Measurements from ENCODE around the gene SHISA4. TPM values are rescaled to one million over a fixed set of nuclear protein-coding genes. Genes with fewer than 3 reads are reported as not detected.
A peak's percentile ranks its signal among the peaks of the same experiment; 100 is the strongest.
"Not testable (repeated sequence)": the region's sequence is repeated elsewhere in the genome, so short reads cannot be mapped to it uniquely, and the experiment has no call there.

SHISA4 gene, protein sequence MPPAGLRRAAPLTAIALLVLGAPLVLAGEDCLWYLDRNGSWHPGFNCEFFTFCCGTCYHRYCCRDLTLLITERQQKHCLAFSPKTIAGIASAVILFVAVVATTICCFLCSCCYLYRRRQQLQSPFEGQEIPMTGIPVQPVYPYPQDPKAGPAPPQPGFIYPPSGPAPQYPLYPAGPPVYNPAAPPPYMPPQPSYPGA
- 0.31 and 4.2 TPM in 2 replicates for total RNA-seq (2014; rRNA removed; shearing (Covaris generic))

DNA sequence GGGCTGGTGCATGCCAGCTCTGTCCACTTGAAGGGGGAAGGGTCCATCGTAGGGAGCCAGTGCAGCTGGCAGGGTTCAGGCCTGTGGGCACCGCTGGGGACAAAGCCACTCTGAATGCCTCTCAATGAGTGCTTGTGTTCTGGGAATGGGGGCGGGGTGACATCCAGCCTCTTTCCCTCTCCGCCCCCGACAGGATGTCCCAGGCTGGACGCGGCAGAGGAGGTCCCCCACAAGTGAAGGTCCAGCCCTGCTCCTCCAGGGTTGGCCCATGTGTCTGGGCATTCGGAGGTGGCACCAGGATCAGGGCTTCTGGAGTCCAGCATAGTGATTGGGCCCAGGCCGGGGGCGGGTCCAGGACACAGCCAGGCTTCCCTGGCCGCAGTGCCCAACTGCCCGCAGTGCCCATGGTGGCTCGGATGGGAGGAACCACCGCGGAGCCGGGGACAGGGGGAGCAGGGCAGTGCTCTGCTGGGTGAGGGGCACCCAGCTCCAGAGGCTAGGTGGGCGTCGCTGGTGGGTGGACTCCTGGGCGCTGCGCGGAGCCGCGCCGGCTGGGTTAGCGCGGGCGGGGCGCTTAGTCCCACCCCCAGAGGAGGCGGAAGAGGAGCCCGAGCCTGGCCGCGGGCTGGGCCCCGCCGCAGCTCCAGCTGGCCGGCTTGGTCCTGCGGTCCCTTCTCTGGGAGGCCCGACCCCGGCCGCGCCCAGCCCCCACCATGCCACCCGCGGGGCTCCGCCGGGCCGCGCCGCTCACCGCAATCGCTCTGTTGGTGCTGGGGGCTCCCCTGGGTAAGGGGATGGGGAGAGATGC is at the start of gene SHISA4:
Gene SHISA4 (plus strand): TSS at position 617 of the 808 bp plus-strand sequence. CDS start 97 bp downstream, at position 714.
- in situ Hi-C loops (cut with HindIII; ENCODE audit: low sequenced_read_pairs) = no loop called here
- DNase-seq (ENCODE audit: low spot score) = peak; percentile 93

DNA sequence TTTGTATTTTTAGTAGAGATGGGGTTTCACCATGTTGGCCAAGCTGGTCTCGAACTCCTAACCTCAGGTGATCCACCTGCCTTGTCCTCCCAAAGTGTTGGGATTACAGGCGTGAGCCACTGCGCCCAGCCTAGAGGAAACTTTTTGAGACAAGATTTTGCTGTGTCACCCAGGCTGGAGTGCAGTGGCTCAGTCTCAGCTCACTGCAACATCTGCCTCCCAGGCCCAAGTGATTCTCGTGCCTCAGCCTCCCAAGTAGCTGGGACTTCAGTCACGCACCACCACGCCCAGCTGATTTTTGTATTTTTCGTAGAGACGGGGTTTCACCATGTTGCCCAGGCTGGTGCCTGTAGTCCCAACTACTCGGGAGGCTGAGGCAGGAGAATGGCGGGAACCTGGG is 49.6 kb upstream of the SHISA4 start:
- DNase-seq (ENCODE audit: low spot score); in situ Hi-C loops (cut with HindIII; ENCODE audit: low sequenced_read_pairs): not testable (repeated sequence)

DNA sequence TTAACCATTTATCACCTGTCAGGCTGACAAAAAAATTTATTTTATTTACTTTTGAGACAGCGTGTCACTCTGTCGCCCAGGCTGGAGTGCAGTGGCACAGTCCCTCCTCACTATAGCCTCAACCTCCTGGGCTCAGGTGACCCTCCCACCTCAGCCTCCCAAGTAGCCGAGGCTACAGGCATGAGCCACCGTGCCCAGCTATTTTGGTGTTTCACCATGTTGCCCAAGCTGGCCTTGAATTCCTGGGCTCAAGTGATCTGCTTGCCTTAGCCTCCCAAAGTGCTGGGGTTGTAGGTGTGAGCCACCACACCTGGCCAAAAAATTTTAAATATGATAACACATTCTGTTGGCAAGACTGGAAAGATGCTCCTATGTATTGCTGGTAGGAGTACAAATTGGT is 48.6 kb upstream of the SHISA4 start:
- in situ Hi-C loops (cut with HindIII; ENCODE audit: low sequenced_read_pairs) = no loop called here
- no peak for DNase-seq (ENCODE audit: low spot score)

DNA sequence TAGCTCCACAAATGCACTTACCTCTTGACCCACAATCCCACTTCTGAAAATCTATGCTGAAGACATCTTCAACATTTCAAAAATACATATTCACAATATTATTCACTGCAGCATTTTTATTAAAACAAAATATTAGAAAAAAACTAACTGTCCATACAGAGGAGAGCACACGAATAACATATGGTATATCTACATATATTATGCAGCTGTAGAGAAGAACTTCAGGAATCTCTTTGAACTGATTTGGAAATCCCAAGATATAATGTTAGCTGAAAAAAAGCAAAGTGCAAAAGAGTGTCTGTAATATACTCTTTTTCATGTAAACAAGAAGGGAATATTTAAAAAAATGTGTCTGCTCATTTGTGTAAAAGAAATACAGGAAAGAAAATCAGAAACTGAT is 48.2 kb upstream of the SHISA4 start:
- no peak for DNase-seq (ENCODE audit: low spot score)
- in situ Hi-C loops (cut with HindIII; ENCODE audit: low sequenced_read_pairs) = no loop called here

DNA sequence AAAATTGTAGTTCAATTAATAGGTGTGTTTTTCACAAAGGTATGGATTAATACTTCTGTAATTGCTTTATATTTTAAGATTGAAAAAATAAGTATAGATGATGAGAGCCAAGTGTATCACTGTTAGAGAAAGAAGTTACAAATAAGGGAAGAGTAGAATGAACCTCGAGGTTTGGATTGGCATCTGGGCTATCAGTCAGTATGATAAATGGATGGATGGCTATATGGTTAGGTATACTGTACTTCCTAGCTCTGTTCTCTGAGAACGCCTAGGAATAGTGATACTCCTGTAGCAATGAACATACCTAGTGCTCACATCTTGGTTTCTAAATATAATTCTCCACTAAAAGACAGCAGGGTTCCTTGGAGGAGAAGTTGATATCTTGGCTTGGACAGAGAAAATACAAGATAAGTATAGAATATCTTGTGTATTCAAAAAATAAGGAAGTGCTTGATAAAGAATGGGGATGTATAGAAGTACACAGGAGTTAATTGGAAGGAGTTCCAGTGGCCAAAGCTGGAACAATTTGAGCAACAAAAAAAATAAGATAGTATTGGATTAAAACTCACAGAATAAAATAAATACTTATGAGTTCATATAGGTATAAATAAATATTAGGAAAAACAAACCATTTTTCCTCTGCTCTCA is 47.3 kb upstream of the SHISA4 start:
- in situ Hi-C loops (cut with HindIII; ENCODE audit: low sequenced_read_pairs) = no loop called here
- DNase-seq (ENCODE audit: low spot score) = no peak

DNA sequence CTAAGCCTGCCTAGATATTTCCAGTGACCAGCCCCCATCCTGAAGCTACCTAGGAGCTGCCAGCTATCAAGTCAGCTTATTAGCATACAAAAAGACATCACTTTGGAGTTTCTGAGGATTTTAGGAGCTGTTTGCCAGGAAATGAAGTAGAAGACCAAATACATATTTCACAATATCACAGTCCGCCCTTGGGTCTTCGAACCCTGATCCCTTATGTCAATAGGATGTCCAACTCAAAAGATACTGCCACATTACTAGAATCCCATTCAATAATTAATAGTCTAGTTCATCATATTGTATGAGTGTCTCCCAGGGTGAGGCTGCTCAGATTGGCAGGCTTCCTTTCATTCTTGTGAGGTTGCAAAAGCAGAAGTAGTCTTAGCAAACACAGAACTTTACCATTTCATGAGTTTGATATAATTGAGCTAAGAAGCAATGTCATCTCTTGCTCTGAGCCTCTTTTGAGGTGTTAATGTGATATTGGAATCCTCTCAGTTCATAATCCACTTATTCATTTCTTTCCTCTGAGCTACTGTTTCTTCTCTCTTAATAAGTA is 46.1 kb upstream of the SHISA4 start:
- in situ Hi-C loops (cut with HindIII; ENCODE audit: low sequenced_read_pairs) = no loop called here
- no peak for DNase-seq (ENCODE audit: low spot score)

DNA sequence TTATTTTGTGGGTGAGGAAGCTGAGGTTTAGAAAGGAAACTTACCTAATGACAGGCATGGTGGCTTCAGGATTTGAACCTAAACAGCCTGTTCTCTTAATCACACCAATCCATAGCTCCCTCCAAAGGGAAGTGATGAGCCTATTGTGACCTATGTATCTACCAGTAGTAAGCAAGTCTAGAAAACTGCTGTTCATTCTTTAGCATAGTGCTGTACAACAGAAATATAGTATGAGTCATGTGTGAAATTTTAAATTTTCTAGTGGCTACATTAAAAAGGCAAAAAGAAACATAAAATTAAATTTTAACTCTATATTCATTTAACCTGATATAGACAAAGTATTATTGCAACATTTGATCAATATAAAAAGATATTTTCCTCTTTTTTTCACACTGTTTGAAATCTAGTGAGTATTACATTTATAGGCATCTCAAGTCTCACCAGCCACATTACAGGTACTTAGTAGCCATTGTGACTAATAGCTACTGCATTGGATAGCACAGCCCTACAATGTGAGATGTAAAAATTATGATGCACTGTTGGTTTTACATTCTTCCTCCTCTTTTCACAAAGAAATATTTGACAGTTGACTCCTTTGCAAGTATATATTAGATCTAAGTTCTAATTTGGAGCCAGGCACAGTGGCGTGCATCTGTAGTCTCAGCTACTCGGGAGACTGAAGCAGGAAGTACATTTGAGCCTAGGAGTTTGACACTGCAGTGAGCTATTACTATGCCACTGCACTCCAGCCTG is 43.2 kb upstream of the SHISA4 start:
- DNase-seq (ENCODE audit: low spot score) = no peak
- in situ Hi-C loops (cut with HindIII; ENCODE audit: low sequenced_read_pairs) = no loop called here

DNA sequence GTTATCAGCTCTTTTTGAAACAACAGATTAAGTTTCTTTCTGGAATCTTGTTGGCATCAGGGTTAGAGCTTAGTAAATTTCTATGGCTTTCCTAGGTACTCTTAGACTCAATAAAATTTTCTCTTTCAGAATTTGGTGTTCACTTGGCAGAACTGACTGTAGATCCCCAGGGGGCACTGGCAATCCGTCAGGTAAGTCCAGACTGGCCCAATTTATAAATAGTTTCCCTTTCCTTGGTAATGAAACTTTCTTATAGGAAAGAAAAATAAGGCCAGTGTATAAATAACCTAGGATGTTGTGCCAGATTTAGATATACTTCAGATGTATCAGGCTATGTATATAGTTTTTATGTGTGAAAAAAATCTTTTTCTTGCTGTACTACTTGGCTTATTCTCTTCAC is 41.5 kb upstream of the SHISA4 start:
- peak; percentile 73 for DNase-seq (ENCODE audit: low spot score)
- in situ Hi-C loops (cut with HindIII; ENCODE audit: low sequenced_read_pairs) = no loop called here

DNA sequence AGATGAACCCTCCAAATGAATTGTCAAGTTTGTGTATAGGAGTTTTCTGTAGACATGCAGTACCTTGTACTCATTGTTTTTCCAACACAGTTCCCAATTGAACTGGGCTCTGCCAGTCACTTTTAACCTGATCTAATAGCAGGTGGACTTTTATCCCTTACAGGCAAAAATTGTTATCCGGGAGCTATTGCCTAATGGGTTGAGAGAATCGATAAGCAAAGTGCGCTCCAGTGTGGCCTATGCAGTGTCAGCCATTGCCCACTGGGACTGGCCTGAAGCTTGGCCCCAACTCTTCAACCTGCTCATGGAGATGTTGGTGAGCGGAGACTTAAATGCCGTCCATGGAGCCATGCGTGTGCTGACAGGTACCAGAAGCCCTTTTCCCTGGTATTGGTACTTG is 40.5 kb upstream of the SHISA4 start:
- no peak for DNase-seq (ENCODE audit: low spot score)
- in situ Hi-C loops (cut with HindIII; ENCODE audit: low sequenced_read_pairs) = no loop called here

DNA sequence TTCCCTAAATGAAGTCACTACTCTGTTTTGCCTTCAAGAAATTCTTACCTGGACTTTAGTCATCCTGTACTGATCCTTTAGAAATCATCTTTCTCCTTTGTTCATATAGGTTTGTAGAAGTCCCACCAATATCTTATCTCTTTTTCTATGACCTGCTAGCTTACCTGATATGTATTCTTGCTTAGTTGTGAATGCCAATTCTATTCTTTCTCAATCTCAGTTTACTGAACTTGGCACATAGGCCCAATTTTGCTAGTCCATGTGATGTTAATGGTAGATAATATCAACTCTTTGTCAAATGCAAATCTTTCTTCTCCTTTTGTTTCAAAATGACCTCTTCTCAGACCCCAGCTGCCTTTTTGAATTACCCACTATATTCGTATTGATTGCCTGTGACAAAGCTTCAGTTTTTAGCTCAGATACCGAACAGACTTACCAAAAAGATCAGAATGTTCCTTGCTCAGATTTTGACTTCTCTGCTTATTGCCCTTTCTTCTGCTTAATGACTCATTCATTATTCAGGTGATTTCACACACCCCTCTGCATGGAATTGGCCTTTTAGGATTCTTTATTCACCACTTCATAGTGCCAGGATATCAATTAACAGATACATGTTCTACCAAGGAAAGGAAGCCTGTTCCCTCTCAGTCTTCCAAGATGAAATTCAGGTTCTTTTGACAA is 39.2 kb upstream of the SHISA4 start:
- no peak for DNase-seq (ENCODE audit: low spot score)
- in situ Hi-C loops (cut with HindIII; ENCODE audit: low sequenced_read_pairs) = no loop called here

DNA sequence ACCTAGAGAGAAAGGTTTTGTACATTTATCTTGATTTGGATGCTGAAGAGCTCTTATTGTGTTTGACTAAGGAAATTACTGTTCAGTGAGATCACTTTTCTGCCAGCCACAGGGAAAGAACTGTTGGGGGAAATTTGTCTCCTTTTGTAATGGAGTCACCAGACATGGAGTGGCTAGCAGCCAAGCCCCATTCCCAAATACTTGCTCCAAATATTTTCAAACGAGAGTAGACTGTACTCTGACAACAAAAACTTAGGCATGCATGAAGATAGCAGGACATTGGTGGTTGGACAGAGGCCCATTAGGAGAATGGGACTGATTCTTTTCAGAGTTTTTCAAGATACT is 38.7 kb upstream of the SHISA4 start:
- no peak for DNase-seq (ENCODE audit: low spot score)
- in situ Hi-C loops (cut with HindIII; ENCODE audit: low sequenced_read_pairs) = no loop called here

DNA sequence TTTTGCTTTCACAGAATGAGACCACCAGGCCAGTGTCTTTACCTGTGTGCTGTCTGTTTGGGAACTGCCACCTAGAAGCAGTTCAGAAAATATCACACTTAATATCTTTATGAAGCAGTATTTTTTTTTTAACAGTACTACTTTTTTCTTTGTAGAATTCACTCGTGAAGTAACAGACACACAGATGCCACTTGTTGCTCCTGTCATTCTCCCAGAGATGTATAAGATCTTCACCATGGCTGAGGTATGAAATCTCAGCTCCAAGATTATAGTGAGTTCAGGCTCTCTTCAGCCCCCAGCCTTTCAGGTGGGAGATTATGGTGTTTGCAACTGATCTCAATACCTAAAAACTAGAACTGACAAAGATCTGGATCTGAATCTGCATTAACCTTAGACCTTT is 36.7 kb upstream of the SHISA4 start:
- DNase-seq (ENCODE audit: low spot score) = no peak
- in situ Hi-C loops (cut with HindIII; ENCODE audit: low sequenced_read_pairs) = no loop called here

DNA sequence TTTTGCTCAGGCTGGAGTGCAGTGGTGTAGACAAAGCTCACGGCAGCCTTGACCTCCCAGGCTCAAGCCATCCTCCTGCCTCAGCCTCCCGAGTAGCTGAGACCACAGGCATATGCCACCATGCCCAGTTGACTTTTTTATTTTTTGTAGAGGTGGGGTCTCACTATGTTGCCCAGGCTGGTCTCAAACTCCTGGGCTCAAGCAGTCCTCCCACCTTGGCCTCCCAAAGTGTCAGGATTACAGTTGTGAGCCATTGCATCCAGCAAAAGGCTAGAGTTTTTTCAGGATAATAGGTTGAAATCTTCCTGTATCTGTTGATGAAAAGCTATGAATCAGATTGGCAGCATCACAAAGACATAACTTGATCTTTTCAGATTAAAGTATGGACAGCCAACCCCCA is 32.0 kb upstream of the SHISA4 start:
- in situ Hi-C loops (cut with HindIII; ENCODE audit: low sequenced_read_pairs); DNase-seq (ENCODE audit: low spot score): not testable (repeated sequence)

DNA sequence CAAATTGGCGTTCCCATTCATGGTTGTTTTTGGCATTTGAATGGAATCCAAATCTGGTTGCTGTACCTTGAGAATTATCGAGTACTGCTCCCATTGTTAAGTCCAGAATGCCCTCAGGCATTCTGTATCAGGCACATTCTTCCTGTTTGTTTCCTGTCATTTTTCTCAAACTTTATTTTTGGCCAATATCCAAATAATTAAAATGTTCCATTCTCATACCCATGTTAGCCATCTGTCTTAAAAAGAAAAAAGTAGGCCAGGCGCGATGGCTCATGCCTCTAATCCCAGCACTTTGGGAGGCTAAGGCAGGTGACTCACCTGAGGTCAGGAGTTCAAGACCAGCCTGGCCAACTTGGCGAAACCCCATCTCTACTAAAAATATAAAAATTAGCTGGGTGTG is 29.3 kb upstream of the SHISA4 start:
- in situ Hi-C loops (cut with HindIII; ENCODE audit: low sequenced_read_pairs) = no loop called here
- no peak for DNase-seq (ENCODE audit: low spot score)

DNA sequence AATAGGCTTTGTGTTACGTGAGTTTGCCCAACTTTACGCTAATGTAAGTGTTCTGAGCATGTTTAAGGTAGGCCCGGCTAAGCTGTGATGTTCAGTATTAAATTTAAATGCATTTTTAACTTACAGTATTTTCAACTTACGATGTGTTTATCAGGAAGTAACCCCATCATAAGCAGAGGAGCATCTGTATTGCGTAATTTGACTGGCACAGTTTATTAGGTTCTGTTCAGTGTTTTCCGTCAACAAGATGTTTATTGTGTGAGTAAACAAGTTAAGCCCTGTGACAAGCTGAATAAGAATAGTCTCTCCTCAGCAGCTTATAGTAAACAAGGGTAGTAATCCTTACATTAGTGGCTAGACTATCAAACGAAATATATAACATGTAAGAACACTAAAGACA is 27.2 kb upstream of the SHISA4 start:
- in situ Hi-C loops (cut with HindIII; ENCODE audit: low sequenced_read_pairs) = no loop called here
- DNase-seq (ENCODE audit: low spot score) = no peak

DNA sequence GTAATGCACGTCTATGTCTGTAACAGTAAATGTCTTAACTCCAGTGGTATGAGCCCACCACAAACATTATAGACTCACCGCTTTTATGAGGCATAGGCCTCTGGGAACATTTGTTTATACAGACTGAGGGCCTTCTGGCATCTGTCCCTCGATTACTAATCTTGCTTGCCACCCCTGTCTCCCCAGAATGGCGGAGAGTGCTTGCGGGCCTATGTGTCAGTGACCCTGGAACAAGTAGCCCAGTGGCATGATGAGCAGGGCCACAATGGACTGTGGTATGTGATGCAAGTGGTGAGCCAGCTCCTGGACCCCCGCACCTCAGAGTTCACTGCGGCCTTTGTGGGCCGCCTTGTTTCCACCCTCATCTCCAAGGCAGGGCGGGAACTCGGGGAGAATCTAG is 18.3 kb upstream of the SHISA4 start:
- DNase-seq (ENCODE audit: low spot score) = no peak
- in situ Hi-C loops (cut with HindIII; ENCODE audit: low sequenced_read_pairs) = no loop called here

DNA sequence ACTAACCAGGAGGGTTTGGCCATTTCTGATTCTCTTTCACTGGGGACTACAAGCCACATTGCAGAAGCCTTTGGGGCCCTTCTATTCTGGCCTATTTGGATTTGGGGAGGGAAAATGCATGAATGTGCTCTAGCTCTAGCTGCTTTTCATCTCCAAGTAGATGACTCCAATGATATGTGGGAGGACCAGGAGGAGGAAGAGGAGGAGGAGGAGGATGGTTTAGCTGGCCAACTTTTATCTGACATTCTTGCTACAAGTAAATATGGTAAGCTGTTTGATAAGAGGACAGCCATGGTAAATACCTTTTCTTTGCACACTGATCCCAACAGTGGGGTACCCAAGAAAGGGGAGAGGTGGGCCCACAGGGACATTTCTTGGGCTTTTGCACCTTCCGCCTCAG is 14.0 kb upstream of the SHISA4 start:
- in situ Hi-C loops (cut with HindIII; ENCODE audit: low sequenced_read_pairs) = no loop called here
- no peak for DNase-seq (ENCODE audit: low spot score)

DNA sequence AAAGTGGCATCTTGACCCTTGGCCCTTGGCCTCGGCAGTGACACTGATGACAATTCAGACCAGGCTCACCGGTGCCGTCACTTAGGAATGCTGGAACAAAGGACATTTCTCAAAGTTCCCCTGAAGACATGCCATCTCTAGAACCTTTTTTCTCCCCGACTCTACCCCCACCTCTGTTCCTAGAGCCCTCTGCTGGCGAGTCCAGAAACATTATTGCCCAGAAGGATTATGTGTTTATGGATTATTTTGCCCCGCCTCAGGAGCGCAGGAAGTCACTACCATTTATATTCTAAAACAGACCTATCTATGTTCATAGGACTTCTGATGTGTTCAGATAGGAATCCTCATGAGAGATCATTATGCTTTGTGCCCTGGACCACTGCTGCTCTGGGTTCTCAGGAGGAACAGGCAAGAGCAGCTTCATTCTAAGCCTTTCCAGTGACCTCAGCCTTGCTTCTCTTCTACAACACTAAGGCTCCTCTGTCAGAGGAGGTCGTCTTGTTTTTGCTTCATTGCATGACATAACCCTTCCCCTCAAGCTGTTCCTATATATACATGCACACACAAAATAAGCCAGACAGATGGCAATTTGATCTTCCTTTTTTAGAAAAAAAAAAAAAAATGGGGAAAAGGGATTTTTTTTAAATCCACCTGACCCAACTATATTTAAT is 12.4 kb upstream of the SHISA4 start:
- in situ Hi-C loops (cut with HindIII; ENCODE audit: low sequenced_read_pairs) = no loop called here
- peak; percentile 22 for DNase-seq (ENCODE audit: low spot score)

Data from G401 (cell line).